HUES64 (cell line): ENCODE measurements around the gene MED12L.

ENCODE experiments used
- H3K27ac ChIP-seq: 2 replicates; pipeline ENCODE4 v1.7.0; 2013; ENCODE audit warnings: low read depth, low read length, inconsistent platforms
- H3K27me3 ChIP-seq: 2 replicates; pipeline ENCODE4 v1.6.1; 2013; ENCODE audit warnings: mild to moderate bottlenecking, low read length; ENCODE audit not compliant: insufficient read depth
- H3K36me3 ChIP-seq: 2 replicates; pipeline ENCODE4 v1.6.1; 2013; ENCODE audit warnings: mild to moderate bottlenecking, low read length; ENCODE audit not compliant: insufficient read depth
- H3K4me1 ChIP-seq: 2 replicates; pipeline ENCODE4 v1.6.1; 2013; ENCODE audit warnings: mild to moderate bottlenecking, low read length, moderate library complexity; ENCODE audit not compliant: insufficient read depth
- H3K4me3 ChIP-seq: 2 replicates; pipeline ENCODE4 v1.5.1; 2013; ENCODE audit warnings: mild to moderate bottlenecking, low read length, moderate library complexity
- H3K9ac ChIP-seq: 2 replicates; pipeline ENCODE4 v1.6.1; 2013; ENCODE audit warnings: mild to moderate bottlenecking, low read depth, low read length
- H3K9me3 ChIP-seq: 2 replicates; pipeline ENCODE4 v1.6.1; 2013; ENCODE audit warnings: low read depth, low read length; ENCODE audit not compliant: insufficient read depth
- WGBS: fragments of 150-250, 120-280 bp; methylation state at CpG from one replicate; pipeline ENCODE4 v1.1.7; 2013; ENCODE audit warnings: missing lambda C conversion rate; 5-methylcytosine and 5-hydroxymethylcytosine counted together

MED12L gene

DNA sequence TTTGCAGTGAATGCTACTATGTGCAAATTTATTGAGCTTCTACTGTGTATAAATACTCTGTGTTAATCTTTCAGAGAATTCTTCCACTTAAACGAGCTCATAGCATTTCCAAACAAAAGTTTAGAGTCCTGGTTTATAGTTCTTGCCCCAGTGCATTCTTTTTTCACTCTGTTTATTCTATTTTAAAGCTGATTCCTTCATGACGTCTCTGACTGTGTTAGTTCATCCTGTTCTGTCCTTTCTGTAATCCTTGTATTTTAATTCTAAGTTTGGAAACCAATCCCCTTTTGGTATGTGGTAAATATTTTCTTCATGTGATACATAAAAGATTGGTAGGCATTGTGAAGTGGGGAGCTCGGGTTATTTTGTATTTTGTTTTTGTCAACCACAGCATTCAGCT lies 174.2 kb downstream of the MED12L start:
- H3K27me3 ChIP-seq = no peaks in the 10 kb centered on the region
- H3K9me3 ChIP-seq = no peaks in the 10 kb centered on the region
- peaks cover 3% of the 10 kb centered on the region; the same call in 1 of the 2 replicates for H3K36me3 ChIP-seq
- 84% methylated on average over 3 of the region's 3 CpGs for WGBS
- no peak overlapping the region for H3K4me3 ChIP-seq
- 0 out of 2 replicates have a peak, but pooled peaks cover 4% of the 10 kb centered on the region for H3K4me1 ChIP-seq
- no peak overlapping the region for H3K9ac ChIP-seq
- H3K27ac ChIP-seq = no peak overlapping the region

DNA sequence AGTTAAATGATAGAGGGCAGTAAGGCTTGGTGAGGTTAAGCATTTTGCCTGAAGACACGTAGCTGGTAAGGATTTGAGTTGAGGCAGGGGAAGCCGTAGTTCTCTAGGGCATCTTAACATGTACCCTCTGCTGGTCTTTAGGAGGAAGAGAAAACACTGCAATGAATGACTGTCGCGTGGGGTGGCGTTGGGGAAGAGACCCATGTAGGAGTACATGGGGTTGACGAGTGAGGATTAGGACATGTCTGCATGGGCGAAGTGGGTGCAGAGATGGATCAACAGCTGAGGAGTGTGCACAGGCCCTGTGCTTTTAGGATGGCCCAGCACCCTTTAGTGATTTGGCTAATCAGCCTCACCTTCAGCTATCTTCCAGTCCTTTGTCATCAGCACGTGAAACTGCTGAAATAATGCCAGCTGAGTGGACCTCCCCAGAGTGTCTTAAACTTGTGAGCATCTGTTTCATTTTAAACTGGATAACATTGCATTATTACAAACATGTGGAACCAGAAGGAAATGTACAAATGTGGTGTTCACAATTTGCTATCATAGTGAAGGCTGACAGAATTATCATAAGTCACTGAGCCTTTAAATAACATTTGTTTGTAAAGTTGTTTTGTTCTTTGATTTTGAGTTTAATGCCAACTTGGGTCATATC lies 177.5 kb downstream of the MED12L start:
- Histone ChIP-seq H3K9ac (no peak overlapping the region), H3K36me3 (peaks cover 3% of the 10 kb centered on the region; the same call in 1 of the 2 replicates), H3K27ac (no peak overlapping the region), H3K9me3 (no peaks in the 10 kb centered on the region), H3K4me3 (no peak overlapping the region), H3K27me3 (no peaks in the 10 kb centered on the region), H3K4me1 (peaks cover 18% of the 10 kb centered on the region; the same call in 1 of the 2 replicates)
- WGBS = 92% methylated on average over 8 of the region's 8 CpGs

DNA sequence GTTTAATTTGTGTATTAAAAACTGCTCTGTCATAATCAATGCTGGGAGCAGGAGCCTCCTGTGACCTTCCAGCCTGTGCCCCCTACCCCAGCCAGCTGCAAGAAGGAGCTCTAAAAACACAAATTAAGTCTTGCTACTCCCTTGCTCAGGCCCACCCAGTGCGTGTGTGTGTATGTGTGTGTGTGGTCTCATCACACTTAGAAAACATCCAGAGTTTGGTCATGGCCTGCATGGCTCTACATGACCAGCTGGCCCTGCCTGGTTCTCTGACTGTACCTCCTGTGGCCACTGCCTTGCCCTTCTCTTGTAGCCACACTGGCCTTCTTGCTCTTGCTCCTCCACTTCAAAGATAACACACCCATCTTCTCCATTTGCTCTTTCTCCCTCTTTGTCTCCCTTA lies 179.1 kb downstream of the MED12L start:
- H3K4me1 ChIP-seq = peaks cover 14% of the 10 kb centered on the region; the same call in 1 of the 2 replicates
- H3K27ac ChIP-seq = no peak overlapping the region
- H3K9me3 ChIP-seq = no peaks in the 10 kb centered on the region
- H3K4me3 ChIP-seq = no peak overlapping the region
- H3K27me3 ChIP-seq = no peaks in the 10 kb centered on the region
- no peak overlapping the region for H3K9ac ChIP-seq
- WGBS = 100% methylated on average over 1 of the region's 1 CpG
- peaks cover 3% of the 10 kb centered on the region; the same call in 1 of the 2 replicates for H3K36me3 ChIP-seq

DNA sequence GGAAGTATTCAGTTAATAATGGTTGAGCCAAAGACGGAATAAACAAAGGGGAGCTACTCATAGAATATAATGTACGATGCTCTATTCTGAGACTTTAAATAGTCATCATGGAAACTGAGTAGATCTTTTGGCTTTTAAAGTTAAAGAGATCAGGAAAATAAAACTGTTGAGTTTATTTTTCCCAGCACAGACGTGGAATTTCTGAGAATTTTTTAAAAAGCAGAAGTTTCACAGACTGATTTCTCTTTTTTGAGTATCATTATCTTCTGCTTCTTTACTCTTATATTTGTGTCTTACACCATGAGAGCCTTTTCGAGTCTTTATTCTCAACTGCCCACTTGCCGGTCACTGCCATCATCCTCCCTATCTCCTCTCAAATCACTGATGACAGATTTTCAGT lies 179.7 kb downstream of the MED12L start:
- Histone ChIP-seq H3K9ac (no peak overlapping the region), H3K27me3 (no peaks in the 10 kb centered on the region), H3K27ac (no peak overlapping the region), H3K4me3 (no peak overlapping the region), H3K36me3 (peaks cover 3% of the 10 kb centered on the region; the same call in 1 of the 2 replicates), H3K9me3 (no peaks in the 10 kb centered on the region), H3K4me1 (peaks cover 14% of the 10 kb centered on the region; the same call in 1 of the 2 replicates)
- 91% methylated on average over 5 of the region's 5 CpGs for WGBS

DNA sequence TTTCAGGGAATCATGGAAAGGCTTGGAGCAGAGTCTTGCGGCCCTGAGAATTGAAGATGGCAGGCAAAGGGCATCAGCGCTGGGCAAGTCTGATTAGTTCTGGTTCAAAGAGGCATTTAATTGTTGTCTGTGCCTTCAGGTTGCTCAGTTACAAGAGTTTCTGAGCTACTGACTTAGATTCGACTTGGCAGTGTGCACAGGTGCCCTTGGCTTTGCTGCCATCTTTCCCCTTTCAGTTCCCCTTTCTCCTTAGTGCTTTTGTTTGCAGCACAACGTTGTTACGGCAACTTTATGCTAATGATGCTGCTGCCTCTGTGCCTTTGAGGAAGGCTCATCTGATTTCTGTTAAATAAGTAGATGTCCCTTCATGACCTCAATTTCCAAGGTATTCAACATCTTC lies 180.4 kb downstream of the MED12L start:
- H3K9me3 ChIP-seq = no peaks in the 10 kb centered on the region
- H3K9ac ChIP-seq = no peak overlapping the region
- 71% methylated on average over 5 of the region's 5 CpGs for WGBS
- no peak overlapping the region for H3K4me3 ChIP-seq
- no peak overlapping the region for H3K27ac ChIP-seq
- H3K27me3 ChIP-seq = no peaks in the 10 kb centered on the region
- peaks cover under 1% of the 10 kb centered on the region; the same call in 1 of the 2 replicates for H3K36me3 ChIP-seq
- peaks cover 14% of the 10 kb centered on the region; the same call in 1 of the 2 replicates for H3K4me1 ChIP-seq

DNA sequence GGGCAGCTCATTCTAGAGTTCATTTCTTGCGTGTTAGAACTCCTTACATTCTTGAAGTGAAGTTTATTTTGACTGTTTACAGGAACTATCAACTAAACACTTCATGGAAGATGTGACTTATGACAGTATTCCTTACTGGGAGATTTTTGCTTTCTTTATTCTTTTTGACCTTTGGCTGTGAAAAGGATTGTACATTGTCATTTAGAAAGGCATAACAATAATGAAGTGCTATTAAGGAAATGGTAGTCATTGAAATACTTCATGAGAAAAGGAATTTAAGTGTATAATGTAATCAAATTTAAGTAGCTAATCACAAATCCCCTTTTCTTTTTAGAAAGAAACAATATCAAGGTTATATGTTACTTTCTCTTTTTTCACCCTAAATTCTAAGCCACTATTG lies 181.6 kb downstream of the MED12L start:
- no peaks in the 10 kb centered on the region for H3K9me3 ChIP-seq
- no peaks in the 10 kb centered on the region for H3K36me3 ChIP-seq
- WGBS = no CpG with 5 or more reads among the region's 1 CpG
- H3K4me1 ChIP-seq = peaks cover 14% of the 10 kb centered on the region; the same call in 1 of the 2 replicates
- no peak overlapping the region for H3K27ac ChIP-seq
- H3K9ac ChIP-seq = no peak overlapping the region
- no peaks in the 10 kb centered on the region for H3K27me3 ChIP-seq
- H3K4me3 ChIP-seq = no peak overlapping the region

DNA sequence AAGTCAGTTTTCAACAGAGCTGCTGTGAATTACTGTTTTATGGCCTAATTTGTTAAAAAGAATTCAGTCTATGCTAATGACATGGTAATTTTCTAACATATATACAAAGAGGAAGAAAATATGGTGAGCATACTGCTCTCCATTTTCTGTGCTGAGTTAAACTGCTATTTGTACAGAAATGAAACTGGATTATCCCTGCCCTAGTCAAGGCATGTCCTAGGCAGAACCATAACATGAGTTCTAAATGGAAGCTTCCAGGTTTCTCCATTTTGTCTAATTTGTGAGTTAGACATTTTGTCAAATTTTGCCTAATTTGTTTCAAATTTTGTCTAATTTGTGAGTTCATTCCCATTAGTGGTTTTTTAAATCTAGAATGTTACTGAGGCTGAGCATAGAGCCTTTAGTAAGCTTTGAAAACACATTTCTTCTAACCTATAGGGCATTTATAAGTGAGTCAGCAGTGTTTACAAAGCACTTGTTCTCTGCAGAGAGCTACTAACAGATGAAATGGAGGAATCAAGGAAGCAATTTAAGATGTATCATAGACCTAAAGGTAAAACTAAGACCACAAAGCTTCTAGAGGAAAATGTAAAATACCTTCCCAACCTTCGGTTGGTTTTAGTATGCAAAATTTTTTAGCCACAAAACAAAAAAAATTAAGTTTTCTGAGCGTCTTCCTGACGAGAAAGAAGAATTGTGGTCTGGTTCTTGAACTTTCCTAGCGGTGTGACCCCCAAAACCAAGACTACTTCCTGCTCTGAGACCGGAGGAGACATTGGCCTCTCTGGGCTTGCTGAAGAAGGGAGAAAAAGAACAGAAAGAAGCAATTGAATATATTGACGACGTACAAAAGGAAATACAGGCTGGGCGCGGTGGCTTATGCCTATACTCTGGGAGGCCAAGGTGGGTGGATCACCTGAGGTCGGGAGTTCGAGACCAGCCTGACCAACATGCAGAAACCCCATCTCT lies 183.1 kb downstream of the MED12L start:
- H3K4me3 ChIP-seq = no peak overlapping the region
- H3K9me3 ChIP-seq = no peaks in the 10 kb centered on the region
- H3K27me3 ChIP-seq = no peaks in the 10 kb centered on the region
- no peak overlapping the region for H3K9ac ChIP-seq
- H3K27ac ChIP-seq = no peak overlapping the region
- WGBS = 96% methylated on average over 11 of the region's 11 CpGs
- no peaks in the 10 kb centered on the region for H3K36me3 ChIP-seq
- peaks cover 14% of the 10 kb centered on the region; the same call in 1 of the 2 replicates for H3K4me1 ChIP-seq

DNA sequence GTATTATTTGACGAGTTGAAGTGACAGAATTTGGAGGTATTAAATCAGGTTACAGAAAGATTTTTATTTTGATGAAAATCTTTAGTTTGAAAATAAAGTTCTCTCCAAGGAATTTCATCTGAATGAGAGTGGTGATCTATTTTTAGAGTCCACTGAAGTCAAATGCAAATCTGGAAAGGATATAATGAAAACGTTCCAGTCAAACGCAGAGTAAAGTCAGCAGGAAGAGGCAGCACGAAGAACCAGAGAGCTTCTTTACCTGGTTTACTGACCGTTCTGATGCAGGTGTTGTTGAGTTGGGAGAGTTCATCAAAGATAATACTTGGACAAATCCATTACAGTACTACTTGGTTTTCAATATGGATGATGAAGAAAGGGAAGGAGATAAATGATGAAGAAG lies 184.2 kb downstream of the MED12L start:
- Histone ChIP-seq H3K9ac (no peak overlapping the region), H3K27me3 (no peaks in the 10 kb centered on the region), H3K4me1 (peaks cover 14% of the 10 kb centered on the region; the same call in 1 of the 2 replicates), H3K36me3 (no peaks in the 10 kb centered on the region), H3K4me3 (no peak overlapping the region), H3K27ac (no peak overlapping the region), H3K9me3 (no peaks in the 10 kb centered on the region)
- 88% methylated on average over 5 of the region's 5 CpGs for WGBS

DNA sequence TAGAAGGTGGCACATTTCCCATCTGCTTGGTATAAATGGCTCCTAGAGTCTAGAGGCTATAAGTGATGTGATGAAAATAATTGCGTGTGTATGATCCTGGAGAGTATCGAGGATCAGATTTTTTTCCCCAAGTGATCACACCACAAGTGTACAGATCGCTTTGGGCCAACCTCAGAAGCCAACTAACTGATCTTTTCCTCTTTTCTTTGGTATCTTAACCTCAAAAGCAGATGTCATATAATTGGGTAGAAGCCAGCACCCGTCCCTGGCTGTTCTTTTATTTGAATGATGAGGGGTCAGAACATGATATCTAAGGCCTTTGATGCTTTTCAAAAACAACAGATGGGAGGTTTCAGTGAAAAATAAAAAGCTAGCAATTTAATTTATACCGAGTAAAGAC lies 189.6 kb downstream of the MED12L start:
- no peak overlapping the region for H3K27ac ChIP-seq
- peaks cover 9% of the 10 kb centered on the region; the same call in 1 of the 2 replicates for H3K36me3 ChIP-seq
- no peaks in the 10 kb centered on the region for H3K4me1 ChIP-seq
- no peak overlapping the region for H3K9ac ChIP-seq
- no peaks in the 10 kb centered on the region for H3K27me3 ChIP-seq
- no peak overlapping the region for H3K4me3 ChIP-seq
- H3K9me3 ChIP-seq = no peaks in the 10 kb centered on the region
- 94% methylated on average over 4 of the region's 5 CpGs for WGBS

DNA sequence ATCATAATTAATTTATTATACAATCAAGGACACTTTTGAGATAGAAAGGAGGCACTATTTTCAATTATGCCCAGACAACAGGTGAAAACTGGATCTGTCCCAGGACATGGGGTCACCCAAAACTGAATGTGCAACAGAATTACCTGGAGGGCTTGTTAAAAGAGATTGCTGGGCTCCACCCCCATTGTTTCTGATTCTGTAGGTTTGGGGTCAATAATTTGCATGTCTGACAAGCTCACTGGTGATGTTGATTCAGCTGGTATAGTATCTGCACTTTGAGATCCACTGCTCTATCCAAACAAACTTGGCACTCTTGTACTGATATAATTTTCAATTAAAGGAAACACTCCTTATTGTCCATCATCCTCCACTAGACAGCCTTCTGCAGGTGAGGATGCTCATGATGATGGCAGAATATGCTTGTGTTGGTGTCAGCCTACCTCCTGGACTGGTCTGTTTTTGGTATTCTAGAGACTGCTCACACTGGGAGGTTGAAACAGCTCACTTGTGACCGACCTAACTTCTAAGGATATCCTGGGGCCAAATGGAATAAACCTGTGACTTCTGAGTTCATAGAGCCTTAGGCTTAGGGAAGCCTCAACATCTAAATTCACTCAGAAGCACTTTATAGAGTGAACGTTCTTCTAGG lies 190.7 kb downstream of the MED12L start:
- no peaks in the 10 kb centered on the region for H3K27me3 ChIP-seq
- WGBS = 77% methylated on average over 2 of the region's 2 CpGs
- no peak overlapping the region for H3K9ac ChIP-seq
- peaks cover 9% of the 10 kb centered on the region; the same call in 1 of the 2 replicates for H3K36me3 ChIP-seq
- no peaks in the 10 kb centered on the region for H3K4me1 ChIP-seq
- H3K9me3 ChIP-seq = no peaks in the 10 kb centered on the region
- no peak overlapping the region for H3K4me3 ChIP-seq
- no peak overlapping the region for H3K27ac ChIP-seq

DNA sequence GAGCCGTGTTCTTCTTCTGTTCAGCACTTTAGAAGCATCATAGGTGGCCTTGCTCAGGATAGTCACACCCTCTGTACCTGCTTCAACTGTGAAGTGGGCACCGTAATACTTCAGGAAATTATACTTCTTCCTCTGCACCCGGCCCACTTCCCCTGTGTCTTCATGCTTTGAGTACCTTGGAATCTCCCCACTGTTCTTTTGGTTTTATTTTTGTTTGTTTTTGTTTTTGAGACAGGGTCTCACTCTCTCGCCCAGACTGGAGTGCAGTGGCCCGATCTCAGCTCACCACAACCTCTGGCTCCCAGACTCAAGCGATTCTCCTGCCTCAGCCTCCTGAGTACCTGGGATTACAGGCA lies 191.2 kb downstream of the MED12L start:
- no peaks in the 10 kb centered on the region for H3K9me3 ChIP-seq
- H3K27ac ChIP-seq = no peak overlapping the region
- H3K36me3 ChIP-seq = peaks cover 9% of the 10 kb centered on the region; the same call in 1 of the 2 replicates
- H3K4me1 ChIP-seq = no peaks in the 10 kb centered on the region
- H3K27me3 ChIP-seq = no peaks in the 10 kb centered on the region
- no peak overlapping the region for H3K9ac ChIP-seq
- WGBS = 94% methylated on average over 6 of the region's 6 CpGs
- H3K4me3 ChIP-seq = no peak overlapping the region
